Progenitor cell of endocrine pancreas (in vitro differentiated cells): ENCODE data around the gene IP6K1. TPM values are rescaled to one million over a fixed set of nuclear protein-coding genes. Genes with fewer than 3 reads are reported as not detected.
"Not testable (repeated sequence)": the region's sequence is repeated elsewhere in the genome, so short reads cannot be mapped to it uniquely, and the experiment has no call there.

ENCODE experiments used
- DNase-seq: peaks from one replicate; pipeline ENCODE4 v3.0.0; 2021; ENCODE audit warnings: low spot score; ENCODE audit not compliant: unreplicated experiment
- H3K27ac Mint-ChIP-seq: 2 replicates; pipeline ENCODE4 v1.8.0; 2021; ENCODE audit warnings: mild to moderate bottlenecking, moderate library complexity, mixed read lengths
- H3K27me3 Mint-ChIP-seq: 2 replicates; pipeline ENCODE4 v1.8.0; 2021; ENCODE audit warnings: mixed read lengths
- H3K36me3 Mint-ChIP-seq: 2 replicates; pipeline ENCODE4 v1.8.0; 2022; ENCODE audit warnings: mixed read lengths; ENCODE audit not compliant: insufficient read depth
- H3K4me1 Mint-ChIP-seq: 2 replicates; pipeline ENCODE4 v1.8.0; 2021; ENCODE audit warnings: low read depth, mixed read lengths
- H3K4me3 Mint-ChIP-seq: 2 replicates; pipeline ENCODE4 v1.8.0; 2021; ENCODE audit warnings: low read depth, mild to moderate bottlenecking, moderate library complexity, mixed read lengths
- H3K9me3 Mint-ChIP-seq: 2 replicates; pipeline ENCODE4 v1.8.0; 2021; ENCODE audit warnings: low read depth, mixed read lengths
- total RNA-seq: library from RNA; stranded (reverse); gene quantifications from 2 replicates; pipeline ENCODE4 v1.2.1, GENCODE V29; 2021
- TF ChIP-seq, protein P1 (sequence below): fragments of 200-600 bp; sonication (generic); IDR thresholded peaks from one replicate; pipeline ENCODE4 v1.5.0; 2021; ENCODE audit warnings: antibody characterized with exemption, mild to moderate bottlenecking; ENCODE audit not compliant: unreplicated experiment

Gene IP6K1
- total RNA-seq, 1 donor from 2014 or later = 46.3 TPM

DNA sequence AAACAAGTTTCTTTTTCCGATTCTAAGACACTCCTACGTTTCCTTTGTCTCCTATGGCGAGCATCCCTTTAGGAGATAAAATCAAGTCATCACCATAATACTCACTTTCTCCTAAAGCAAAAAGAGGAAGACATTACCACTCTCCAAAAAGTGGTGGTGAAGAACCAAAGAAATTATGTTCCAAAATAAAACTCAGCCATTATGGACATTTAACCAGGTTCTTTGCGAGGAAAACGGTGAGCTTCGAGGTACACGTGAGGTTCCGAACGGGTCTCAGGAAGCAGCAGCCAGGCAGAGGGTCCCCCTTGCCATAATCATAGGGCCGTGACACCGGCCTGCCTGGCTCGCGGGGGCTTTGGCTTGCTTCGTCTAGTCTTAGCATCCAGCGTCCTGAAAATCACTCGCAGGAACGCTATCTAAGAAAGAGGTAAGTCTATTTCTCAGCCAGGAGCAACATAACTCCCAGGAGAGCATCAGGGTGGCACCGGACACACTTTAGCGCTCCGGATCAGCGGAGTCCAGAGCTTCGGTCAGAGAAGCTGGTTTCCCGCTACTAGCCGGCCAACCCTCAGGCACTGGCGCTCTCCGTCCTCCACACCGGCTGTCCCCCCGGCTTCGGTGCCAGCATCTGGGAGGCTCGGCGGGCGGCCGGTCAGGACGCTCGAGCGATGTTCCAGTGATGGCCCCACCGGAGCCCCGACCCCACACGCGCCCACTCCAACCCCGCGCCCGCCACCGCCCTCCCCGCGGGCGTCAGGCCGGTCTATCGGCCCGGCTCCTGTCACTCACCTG is 581 bp downstream of the IP6K1 start:
- H3K27me3 Mint-ChIP-seq = no peaks in the 10 kb centered on the region
- peak; percentile 25 for DNase-seq
- H3K9me3 Mint-ChIP-seq = no peaks in the 10 kb centered on the region
- peak overlapping the region; percentile 92 for H3K27ac Mint-ChIP-seq
- TF ChIP-seq, protein P1, sequence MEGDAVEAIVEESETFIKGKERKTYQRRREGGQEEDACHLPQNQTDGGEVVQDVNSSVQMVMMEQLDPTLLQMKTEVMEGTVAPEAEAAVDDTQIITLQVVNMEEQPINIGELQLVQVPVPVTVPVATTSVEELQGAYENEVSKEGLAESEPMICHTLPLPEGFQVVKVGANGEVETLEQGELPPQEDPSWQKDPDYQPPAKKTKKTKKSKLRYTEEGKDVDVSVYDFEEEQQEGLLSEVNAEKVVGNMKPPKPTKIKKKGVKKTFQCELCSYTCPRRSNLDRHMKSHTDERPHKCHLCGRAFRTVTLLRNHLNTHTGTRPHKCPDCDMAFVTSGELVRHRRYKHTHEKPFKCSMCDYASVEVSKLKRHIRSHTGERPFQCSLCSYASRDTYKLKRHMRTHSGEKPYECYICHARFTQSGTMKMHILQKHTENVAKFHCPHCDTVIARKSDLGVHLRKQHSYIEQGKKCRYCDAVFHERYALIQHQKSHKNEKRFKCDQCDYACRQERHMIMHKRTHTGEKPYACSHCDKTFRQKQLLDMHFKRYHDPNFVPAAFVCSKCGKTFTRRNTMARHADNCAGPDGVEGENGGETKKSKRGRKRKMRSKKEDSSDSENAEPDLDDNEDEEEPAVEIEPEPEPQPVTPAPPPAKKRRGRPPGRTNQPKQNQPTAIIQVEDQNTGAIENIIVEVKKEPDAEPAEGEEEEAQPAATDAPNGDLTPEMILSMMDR = no peak
- H3K4me3 Mint-ChIP-seq = peak overlapping the region; percentile 89
- H3K4me1 Mint-ChIP-seq = peaks cover 10% of the 10 kb centered on the region
- H3K36me3 Mint-ChIP-seq = peaks cover 7% of the 10 kb centered on the region

DNA sequence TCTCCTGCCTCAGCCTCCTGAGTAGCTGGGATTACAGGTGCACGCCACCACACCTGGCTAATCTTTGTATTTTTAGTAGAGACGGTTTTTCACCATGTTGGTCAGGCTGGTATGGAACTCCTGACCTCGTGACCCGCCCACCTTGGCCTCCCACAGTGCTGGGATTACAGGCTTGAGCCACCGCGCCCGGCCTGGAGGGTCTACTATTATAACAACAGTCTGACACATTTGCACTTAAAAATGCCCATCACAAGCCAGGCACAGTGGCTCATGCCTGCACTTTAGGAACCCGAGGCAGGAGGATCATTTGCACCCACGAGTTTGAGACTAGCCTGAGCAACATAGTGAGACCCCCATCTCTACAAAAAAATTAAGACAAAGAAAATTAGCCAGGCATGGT is 4.1 kb downstream of the IP6K1 start:
- peaks cover 10% of the 10 kb centered on the region for H3K36me3 Mint-ChIP-seq

DNA sequence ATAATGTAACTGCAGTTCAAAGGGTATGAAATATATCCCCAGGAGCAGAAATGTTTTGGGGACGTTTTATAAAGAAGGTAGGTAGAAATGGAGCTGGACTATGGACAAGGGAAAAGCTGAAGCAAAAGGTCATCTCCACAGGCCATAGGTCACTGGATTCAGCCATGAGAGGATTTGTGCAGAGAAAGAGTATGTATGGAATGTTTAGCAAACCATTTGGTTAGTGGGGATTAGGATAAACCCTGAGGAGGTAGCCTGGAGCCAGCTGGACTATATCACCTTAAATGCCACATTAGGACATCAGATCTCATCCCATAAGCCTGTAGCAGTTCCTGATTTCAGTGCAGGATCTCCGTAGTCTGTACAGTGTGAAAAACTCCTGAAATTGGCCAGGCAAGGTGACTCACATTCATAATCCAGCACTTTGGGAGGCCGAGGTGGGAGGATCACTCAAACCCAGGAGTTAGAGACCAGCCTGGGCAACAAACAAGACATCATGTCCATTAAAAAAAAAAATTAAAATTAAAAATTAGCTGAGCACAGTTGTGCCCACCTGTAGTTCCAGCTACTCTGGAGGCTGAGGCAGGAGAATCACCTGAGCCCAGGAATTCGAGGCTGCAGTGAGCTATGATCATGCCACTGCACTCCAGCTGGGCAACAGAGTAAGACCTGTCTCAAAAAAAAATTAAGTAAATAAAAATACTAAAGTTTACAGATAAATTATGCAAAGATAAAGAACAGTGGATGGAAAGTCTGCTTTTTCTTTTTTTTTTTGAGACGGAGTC is 4.7 kb downstream of the IP6K1 start:
- peaks cover 12% of the 10 kb centered on the region for H3K36me3 Mint-ChIP-seq
- no peak overlapping the region for H3K27ac Mint-ChIP-seq
- TF ChIP-seq, protein P1 = no peak
- no peaks in the 10 kb centered on the region for H3K27me3 Mint-ChIP-seq
- DNase-seq = no peak
- H3K4me3 Mint-ChIP-seq = no peak overlapping the region
- H3K4me1 Mint-ChIP-seq = peaks cover 10% of the 10 kb centered on the region
- no peaks in the 10 kb centered on the region for H3K9me3 Mint-ChIP-seq

More for the DNA sequence above, 4.1 kb downstream of the IP6K1 start:
- DNase-seq, H3K27me3 Mint-ChIP-seq, H3K4me1 Mint-ChIP-seq, H3K9me3 Mint-ChIP-seq, H3K4me3 Mint-ChIP-seq: not testable (repeated sequence)
- H3K27ac Mint-ChIP-seq = peak overlapping the region; percentile 64

DNA sequence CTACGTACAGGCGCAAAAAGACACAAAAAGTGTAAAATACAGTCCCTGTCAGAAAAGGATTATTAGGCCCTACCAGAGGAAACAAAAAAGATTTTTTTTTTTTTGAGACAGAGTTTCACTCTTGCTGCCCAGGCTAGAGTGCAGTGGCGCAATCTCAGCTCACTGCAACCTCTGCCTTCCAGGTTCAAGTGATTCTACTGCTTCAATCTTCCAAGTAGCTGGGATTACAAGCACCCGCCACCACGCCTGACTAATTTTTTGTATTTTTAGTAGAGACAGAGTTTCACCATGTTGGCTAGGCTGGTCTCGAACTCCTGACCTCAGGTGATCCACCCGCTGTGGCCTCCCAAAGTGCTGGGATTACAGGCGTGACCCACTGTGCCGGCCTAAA is 5.4 kb downstream of the IP6K1 start:
- not testable (repeated sequence) for H3K27ac Mint-ChIP-seq, H3K4me1 Mint-ChIP-seq, H3K4me3 Mint-ChIP-seq, DNase-seq, H3K27me3 Mint-ChIP-seq, H3K9me3 Mint-ChIP-seq
- H3K36me3 Mint-ChIP-seq = peaks cover 12% of the 10 kb centered on the region

DNA sequence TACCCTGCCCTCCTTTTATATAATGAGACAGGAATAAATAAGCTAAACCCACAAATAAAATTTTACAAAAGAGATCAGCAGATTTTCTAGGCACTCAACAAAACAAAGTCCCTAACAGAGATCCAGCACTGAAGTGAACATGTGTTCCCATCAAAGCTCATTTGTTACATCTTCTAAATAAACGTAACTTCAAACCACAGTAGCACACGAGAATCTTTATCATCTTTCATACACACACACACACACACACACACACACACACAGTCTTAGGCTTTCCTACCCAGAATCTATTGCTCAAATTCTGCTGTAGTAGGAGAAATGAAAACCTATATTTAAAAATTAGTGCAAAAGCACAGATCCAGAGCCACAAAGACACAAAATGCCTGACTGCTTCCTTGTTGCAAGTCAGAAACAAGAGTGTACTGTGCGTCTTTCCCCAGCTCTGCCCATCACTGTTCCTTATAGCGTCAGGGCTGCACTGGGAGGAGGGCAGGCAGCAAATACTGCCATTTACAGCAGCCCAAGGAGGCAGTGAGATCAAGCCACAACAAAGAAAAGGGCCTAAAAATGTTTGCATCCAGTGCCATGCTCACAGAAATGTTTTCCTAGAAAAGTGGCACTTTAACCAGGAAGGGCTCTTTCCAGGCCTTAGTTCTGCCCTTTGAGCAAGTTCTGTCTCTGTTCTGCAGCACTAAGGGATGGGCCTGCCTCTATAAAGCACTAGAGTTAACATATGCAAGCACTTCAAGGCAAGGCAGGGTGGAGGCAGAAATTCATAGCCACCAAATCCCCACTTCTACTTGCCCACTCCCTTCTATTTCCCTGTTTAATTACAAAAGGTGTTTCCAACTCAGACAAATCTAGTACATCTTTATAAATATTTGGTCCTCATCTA is 6.0 kb downstream of the IP6K1 start:
- H3K9me3 Mint-ChIP-seq = no peaks in the 10 kb centered on the region
- no peak for DNase-seq
- H3K4me3 Mint-ChIP-seq = no peak overlapping the region
- H3K36me3 Mint-ChIP-seq = peaks cover 9% of the 10 kb centered on the region
- H3K27me3 Mint-ChIP-seq = no peaks in the 10 kb centered on the region
- H3K27ac Mint-ChIP-seq = peak overlapping the region; percentile 60
- TF ChIP-seq, protein P1 = no peak
- peaks cover 5% of the 10 kb centered on the region for H3K4me1 Mint-ChIP-seq
